Stimulated activated memory B cell treated with anti-CD40 and anti-IgM and Interleukin-4, amounts not matched to agents 10 μg/mL and 1 μg/mL and 100 μg/mL, for 72 hours (primary cell): ENCODE data around the gene ZNF668.

Experiments used
- ATAC-seq: fragments of 150-1000 bp; cut with Tn5 transposase; 2 replicates; pipeline ENCODE4 v1.10.0; 2021
- H3K27ac Mint-ChIP-seq: one replicate; pipeline ENCODE4 v1.8.0; 2022; ENCODE audit warnings: mild to moderate bottlenecking, mixed read lengths
- H3K27me3 Mint-ChIP-seq: one replicate; pipeline ENCODE4 v1.8.0; 2022; ENCODE audit warnings: mixed read lengths
- H3K36me3 Mint-ChIP-seq: one replicate; pipeline ENCODE4 v1.8.0; 2022; ENCODE audit warnings: mixed read lengths
- H3K4me1 Mint-ChIP-seq: one replicate; pipeline ENCODE4 v1.8.0; 2022; ENCODE audit warnings: mixed read lengths
- H3K4me3 Mint-ChIP-seq: one replicate; pipeline ENCODE4 v1.8.0; 2022; ENCODE audit warnings: mild to moderate bottlenecking, moderate library complexity, mixed read lengths
- H3K9me3 Mint-ChIP-seq: one replicate; pipeline ENCODE4 v1.8.0; 2022; ENCODE audit warnings: mixed read lengths

The ZNF668 gene

DNA sequence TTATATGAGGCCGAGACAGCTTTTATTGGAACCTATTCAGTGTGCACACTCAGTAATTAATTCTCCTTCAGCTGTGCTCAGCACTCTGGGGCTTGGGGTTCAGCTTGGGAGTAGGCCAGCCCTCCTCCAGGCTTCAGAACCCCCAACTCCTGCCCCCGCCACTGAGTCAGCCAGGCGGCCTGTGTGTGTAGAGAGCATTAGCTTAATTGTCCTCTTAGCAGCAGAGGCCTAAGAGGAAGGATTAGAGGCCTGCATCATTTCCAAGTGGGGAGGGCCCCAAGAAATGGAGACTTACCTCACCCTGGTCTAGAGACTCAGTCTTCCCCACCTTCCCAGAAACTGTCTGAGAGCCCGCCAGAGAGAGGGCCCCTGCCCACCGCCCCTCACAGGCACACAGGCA is 13.9 kb upstream of the ZNF668 start:
- H3K27ac Mint-ChIP-seq, result no peak overlapping the region
- H3K4me1 Mint-ChIP-seq, result no peaks in the 10 kb centered on the region
- H3K27me3 Mint-ChIP-seq, result no peaks in the 10 kb centered on the region
- no peak overlapping the region for H3K4me3 Mint-ChIP-seq
- no peaks in the 10 kb centered on the region for H3K9me3 Mint-ChIP-seq
- peaks cover 13% of the 10 kb centered on the region for H3K36me3 Mint-ChIP-seq
- no peak for ATAC-seq

DNA sequence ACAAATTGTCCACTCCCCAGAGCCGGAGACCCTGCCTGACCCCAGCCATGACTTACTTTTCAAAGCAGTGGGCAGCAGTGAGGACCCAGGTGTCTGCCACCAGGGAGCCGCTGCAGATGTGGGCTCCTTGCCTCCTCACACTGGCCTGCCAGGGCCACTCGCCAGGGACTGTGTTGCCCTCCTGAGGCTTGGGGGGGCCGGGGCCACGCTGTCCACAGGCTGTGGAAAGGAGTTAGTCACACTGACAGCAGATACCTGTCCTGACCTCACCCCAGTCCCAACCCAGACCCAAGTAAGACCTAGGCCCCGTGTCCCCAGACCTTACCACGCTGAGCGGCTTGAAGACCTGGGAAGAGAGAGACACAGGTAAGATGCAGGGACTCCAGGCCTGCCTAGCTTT is 13.4 kb upstream of the ZNF668 start:
- no peak overlapping the region for H3K4me3 Mint-ChIP-seq
- H3K27me3 Mint-ChIP-seq, result no peaks in the 10 kb centered on the region
- no peak overlapping the region for H3K27ac Mint-ChIP-seq
- H3K4me1 Mint-ChIP-seq, result peaks cover 1% of the 10 kb centered on the region
- peaks cover 15% of the 10 kb centered on the region for H3K36me3 Mint-ChIP-seq
- no peaks in the 10 kb centered on the region for H3K9me3 Mint-ChIP-seq
- ATAC-seq, result no peak

DNA sequence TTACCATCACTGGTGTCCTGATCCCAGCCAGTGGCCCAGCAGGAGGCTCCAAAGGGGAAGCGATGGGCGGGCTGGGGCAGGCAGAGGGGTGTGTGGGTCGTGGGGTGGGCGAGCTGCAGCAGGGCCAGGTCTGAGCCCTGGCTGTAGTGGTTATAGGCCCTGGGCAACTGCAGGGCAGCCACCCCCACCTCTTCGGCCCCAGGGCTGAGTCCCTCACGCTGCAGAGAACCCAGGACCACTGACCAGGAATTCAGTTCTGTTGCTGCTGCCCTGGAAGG is 12.5 kb upstream of the ZNF668 start:
- Mint-ChIP-seq H3K9me3 (no peaks in the 10 kb centered on the region), H3K27ac (no peak overlapping the region), H3K27me3 (no peaks in the 10 kb centered on the region), H3K36me3 (peaks cover 21% of the 10 kb centered on the region), H3K4me1 (peaks cover 10% of the 10 kb centered on the region), H3K4me3 (no peak overlapping the region)
- ATAC-seq, result no peak

DNA sequence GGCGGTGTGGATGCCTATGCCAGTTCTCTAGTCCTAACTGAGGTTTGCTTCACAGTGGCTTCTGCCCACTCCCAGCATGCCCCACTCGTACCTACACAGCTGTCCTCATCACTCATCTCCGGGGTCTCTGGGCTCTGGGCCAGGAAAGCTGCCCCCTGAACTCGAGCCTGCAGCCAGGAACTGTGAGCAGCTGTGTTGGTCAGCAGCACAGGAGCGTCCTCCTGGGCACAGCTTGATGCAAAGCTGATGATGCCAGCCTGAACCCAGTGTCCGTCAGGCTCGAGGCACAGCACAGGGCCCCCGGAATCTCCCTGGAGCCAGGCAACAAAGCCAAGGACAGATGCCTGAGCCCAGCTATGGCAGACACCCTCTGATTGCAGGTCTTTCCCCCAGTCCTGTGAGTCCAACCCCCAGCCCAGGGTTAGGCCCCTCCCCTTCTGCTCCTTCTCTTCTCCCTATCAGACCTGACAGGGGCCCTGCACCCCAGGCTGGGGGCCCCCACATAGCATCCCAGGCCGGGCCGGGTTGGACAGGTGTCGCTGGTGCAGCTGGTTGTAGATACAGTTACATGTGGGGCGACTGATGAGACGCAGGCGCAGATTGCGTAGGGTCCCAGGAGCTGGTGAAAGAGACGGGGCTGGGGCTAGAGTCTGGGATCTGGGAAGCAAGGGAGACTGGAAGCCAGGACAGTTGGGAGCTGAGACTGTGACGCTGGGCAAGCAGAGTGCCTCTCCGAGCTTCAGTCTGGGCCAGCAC is 12.0 kb upstream of the ZNF668 start:
- Mint-ChIP-seq H3K27me3 (no peaks in the 10 kb centered on the region), H3K4me3 (no peak overlapping the region), H3K9me3 (no peaks in the 10 kb centered on the region), H3K27ac (peak overlapping the region; percentile 36), H3K4me1 (peaks cover 15% of the 10 kb centered on the region), H3K36me3 (peaks cover 26% of the 10 kb centered on the region)
- no peak for ATAC-seq

DNA sequence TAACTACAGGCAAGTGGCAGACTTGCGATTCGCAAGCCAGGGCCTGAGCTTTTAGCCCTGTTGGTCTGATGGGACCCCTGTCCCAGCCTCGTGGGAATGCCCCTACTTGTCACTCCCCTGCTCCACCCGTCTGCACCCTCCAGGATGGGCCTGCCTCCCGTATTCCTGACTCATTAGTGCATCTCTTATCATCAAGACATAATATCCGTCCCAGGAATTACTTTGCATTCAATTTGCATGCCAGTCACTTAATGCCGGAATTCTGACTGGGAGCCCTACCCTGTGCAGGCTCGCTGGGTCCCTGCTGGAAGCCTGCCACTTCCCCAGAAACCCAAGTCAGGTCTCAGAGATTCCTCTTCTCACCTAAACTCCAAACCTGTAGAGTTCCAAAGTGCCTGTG is 11.4 kb upstream of the ZNF668 start:
- H3K27me3 Mint-ChIP-seq, result no peaks in the 10 kb centered on the region
- peak overlapping the region; percentile 36 for H3K27ac Mint-ChIP-seq
- peaks cover 29% of the 10 kb centered on the region for H3K36me3 Mint-ChIP-seq
- no peak overlapping the region for H3K4me3 Mint-ChIP-seq
- no peak for ATAC-seq
- peaks cover 22% of the 10 kb centered on the region for H3K4me1 Mint-ChIP-seq
- H3K9me3 Mint-ChIP-seq, result no peaks in the 10 kb centered on the region

DNA sequence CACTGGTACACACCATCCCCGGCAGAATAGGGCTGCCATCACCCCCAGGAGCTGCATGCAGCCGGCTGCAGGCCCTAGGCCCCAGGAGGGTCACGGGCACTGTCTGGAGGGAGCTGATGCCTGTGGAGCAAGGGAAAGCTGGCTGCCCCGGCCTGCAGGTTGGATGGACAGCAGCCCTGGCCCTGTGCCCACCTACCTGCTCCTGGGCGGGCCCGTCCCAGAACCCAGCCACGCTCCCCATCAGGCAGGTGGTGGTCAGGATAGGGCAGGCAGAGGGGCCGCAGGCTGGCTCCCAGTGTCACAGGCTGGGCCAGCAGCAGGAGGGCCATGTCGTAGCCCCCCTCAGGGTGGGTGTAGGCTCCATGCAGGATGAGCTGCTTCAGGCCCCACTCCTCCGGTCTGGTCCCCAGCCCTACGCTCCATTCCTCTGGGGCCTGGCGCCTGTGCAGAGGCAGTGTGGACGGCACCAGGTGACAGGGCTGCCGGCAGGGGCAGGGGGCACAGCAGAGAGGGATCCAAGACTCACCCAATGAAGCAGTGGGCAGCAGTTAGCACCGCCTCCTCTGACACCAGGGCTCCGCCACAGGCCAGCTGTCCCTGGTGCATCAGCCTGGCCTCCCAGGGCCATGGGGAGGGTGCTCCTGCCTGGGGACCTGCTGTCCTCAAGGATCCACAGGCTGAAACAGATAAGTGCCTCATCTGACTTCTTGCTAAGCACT is 10.7 kb upstream of the ZNF668 start:
- peak; percentile 12 for ATAC-seq
- Mint-ChIP-seq H3K9me3 (no peaks in the 10 kb centered on the region), H3K27ac (no peak overlapping the region), H3K4me3 (no peak overlapping the region), H3K27me3 (no peaks in the 10 kb centered on the region), H3K4me1 (peaks cover 25% of the 10 kb centered on the region), H3K36me3 (peaks cover 28% of the 10 kb centered on the region)

DNA sequence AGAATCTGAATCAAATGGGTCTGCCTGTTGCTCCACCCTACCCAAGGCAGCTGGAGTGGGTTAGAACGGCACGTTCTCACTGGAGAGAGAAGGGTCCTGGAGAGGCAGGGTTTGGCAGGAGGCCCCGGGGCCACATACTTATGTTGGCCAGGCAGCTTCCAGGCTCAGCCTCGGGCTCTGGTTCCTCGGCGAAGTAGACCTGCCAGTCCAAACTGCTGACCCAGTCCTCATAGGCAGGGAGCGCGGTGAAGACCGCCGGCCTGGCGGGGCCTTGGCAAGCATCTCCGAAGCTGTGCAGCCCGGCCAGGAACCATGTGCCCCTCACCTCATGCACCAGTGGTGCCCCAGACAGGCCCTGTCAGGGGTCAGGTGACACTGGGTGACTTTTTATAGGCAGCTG is 9.9 kb upstream of the ZNF668 start:
- H3K27ac Mint-ChIP-seq, result no peak overlapping the region
- no peak for ATAC-seq
- no peak overlapping the region for H3K4me3 Mint-ChIP-seq
- no peaks in the 10 kb centered on the region for H3K9me3 Mint-ChIP-seq
- H3K36me3 Mint-ChIP-seq, result peaks cover 22% of the 10 kb centered on the region
- H3K27me3 Mint-ChIP-seq, result no peaks in the 10 kb centered on the region
- H3K4me1 Mint-ChIP-seq, result peaks cover 33% of the 10 kb centered on the region

DNA sequence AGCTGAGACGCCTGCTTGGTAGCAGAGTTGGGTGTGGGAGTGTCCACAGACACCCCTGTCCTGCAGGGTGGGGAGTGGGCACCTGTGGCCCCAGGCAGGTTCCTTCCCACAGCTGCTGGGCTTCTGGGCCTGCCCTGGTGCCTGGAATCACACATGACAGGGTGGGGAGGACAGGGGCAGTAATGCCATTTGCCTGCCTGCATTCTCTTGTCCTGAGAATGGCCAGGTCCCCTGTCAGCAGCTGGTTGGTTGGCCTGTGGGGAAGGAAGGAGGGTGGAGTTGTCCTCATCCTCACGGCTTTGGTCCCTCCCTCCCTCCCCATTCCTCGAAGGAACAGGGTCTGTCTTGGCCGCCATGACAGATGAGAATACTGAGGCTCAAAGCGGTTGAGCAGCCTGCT is 9.5 kb upstream of the ZNF668 start:
- Mint-ChIP-seq H3K27me3 (no peaks in the 10 kb centered on the region), H3K9me3 (no peaks in the 10 kb centered on the region), H3K27ac (no peak overlapping the region), H3K4me1 (peaks cover 37% of the 10 kb centered on the region), H3K36me3 (peaks cover 27% of the 10 kb centered on the region), H3K4me3 (no peak overlapping the region)
- ATAC-seq, result no peak

DNA sequence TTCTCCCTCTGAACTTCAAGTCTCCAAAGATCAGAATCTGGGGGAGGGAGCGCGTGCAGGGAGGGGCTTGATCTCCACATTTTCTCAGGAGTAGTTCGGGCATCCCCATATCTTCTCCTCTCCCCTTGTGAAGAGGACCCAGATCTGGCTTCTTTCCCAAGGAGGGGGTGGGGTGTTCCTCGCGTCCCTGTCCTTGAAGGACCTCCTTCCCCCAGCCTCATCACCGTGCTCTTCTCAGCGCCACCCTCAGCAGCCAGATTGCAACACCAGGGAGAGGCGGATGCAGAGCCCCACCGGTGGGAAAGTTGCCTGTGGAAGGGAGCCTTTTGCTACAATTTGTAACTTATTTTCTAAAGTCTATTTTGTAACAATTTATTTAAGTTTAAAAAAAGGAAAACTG is 9.0 kb upstream of the ZNF668 start:
- Mint-ChIP-seq H3K4me1 (peaks cover 42% of the 10 kb centered on the region), H3K9me3 (no peaks in the 10 kb centered on the region), H3K4me3 (no peak overlapping the region), H3K36me3 (peaks cover 31% of the 10 kb centered on the region), H3K27me3 (no peaks in the 10 kb centered on the region), H3K27ac (no peak overlapping the region)
- ATAC-seq, result no peak

DNA sequence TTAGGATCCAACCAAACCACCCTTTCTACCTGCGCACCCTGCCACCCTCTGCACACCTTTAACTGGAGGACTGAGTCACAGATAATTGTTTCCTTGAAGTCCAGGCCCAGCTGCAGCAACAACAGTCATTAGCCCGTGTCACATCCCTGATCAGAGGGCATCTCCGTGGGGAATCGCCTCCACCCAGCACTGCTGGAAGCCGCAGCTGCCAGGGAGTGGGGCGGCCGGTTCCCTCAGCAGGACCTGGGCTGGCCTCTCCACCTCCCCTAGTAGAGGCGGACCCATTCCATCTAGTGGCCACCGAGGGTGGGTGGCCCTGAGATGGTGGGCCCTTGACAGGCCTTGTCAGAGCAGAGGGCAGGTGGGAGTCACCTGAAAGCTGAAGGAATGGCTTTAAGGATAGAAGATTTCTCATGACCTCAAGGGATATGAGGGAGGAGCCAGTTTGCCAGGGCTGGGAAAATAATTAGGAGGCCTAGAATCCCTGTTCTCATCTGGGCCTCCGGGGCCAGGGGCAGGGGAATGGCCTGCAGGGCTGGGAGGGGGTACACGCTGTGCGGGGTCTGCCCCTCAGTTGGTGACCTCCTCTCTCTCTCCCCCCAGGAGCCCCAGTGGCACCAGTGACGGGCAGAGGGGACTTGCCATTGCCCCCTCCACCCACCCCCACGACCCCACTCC is 8.5 kb upstream of the ZNF668 start:
- no peak overlapping the region for H3K4me3 Mint-ChIP-seq
- no peaks in the 10 kb centered on the region for H3K27me3 Mint-ChIP-seq
- H3K27ac Mint-ChIP-seq, result peak overlapping the region; percentile 58
- no peaks in the 10 kb centered on the region for H3K9me3 Mint-ChIP-seq
- peaks cover 37% of the 10 kb centered on the region for H3K36me3 Mint-ChIP-seq
- ATAC-seq, result no peak
- H3K4me1 Mint-ChIP-seq, result peaks cover 47% of the 10 kb centered on the region

DNA sequence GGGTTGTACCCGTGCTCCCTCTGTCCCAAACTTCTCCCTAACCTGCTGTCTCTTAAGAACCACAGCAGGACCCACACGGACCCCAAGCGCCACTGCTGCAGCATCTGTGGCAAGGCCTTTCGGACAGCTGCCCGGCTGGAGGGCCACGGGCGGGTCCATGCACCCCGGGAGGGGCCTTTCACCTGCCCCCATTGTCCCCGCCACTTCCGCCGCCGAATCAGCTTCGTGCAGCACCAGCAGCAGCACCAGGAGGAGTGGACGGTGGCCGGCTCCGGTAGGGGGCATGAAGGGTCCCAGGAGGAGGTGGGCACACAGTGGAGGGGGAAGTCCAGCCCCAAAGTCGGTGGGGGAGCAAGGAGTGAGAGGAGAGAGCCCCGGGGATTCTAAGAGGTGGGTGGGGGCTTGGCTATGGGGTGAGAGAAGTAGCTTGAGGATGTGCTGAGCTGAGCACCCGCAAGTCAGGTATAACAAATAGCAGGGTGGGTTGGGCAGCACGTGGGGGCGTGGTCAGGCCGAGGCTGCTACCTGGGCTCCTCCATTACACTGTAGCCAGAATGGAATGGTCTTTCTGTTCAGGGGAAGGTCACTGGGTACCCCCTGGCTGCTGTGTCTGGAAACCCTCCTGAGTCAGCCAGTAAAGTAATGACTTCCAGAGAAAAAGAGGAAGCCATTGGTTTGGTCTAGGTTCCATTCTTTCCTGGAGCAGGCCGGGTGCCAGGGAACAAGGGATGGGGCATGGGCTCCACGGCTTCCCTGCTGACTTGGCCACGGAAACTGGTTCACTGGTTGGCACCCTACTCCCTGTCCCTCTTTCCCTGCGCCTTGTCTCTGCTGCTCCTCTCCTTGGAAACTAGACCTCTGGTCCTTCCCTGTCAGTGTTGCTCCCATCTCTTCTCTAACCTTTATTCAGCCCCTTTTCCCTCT is 7.7 kb upstream of the ZNF668 start:
- no peak overlapping the region for H3K4me3 Mint-ChIP-seq

DNA sequence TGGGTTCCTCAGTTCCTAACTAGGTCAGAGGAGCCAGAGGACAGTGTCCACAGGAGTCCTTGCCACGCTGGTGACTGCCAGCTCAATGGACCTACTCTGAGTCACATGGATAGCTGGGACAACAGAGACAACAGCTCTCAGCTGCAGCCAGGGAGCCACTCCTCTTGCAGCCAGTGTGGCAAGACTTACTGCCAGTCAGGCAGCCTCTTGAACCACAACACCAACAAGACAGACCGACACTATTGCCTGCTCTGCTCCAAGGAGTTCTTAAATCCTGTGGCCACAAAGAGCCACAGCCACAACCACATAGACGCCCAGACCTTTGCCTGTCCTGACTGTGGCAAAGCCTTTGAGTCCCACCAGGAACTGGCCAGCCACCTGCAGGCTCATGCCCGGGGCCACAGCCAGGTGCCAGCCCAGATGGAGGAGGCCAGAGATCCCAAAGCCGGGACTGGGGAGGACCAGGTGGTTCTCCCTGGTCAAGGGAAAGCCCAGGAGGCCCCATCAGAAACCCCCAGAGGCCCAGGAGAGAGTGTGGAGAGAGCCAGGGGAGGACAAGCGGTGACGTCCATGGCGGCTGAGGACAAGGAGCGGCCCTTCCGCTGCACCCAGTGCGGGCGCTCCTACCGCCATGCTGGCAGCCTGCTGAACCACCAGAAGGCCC is 6.8 kb upstream of the ZNF668 start:
- H3K36me3 Mint-ChIP-seq, result peaks cover 47% of the 10 kb centered on the region
- H3K27me3 Mint-ChIP-seq, result no peaks in the 10 kb centered on the region
- H3K4me3 Mint-ChIP-seq, result no peak overlapping the region
- H3K9me3 Mint-ChIP-seq, result no peaks in the 10 kb centered on the region
- H3K4me1 Mint-ChIP-seq, result peaks cover 47% of the 10 kb centered on the region
- H3K27ac Mint-ChIP-seq, result peak overlapping the region; percentile 32
- no peak for ATAC-seq

More for the DNA sequence above, 7.7 kb upstream of the ZNF668 start:
- H3K9me3 Mint-ChIP-seq, result no peaks in the 10 kb centered on the region
- no peak for ATAC-seq
- H3K4me1 Mint-ChIP-seq, result peaks cover 47% of the 10 kb centered on the region
- H3K27me3 Mint-ChIP-seq, result no peaks in the 10 kb centered on the region
- H3K27ac Mint-ChIP-seq, result peak overlapping the region; percentile 58
- H3K36me3 Mint-ChIP-seq, result peaks cover 40% of the 10 kb centered on the region

DNA sequence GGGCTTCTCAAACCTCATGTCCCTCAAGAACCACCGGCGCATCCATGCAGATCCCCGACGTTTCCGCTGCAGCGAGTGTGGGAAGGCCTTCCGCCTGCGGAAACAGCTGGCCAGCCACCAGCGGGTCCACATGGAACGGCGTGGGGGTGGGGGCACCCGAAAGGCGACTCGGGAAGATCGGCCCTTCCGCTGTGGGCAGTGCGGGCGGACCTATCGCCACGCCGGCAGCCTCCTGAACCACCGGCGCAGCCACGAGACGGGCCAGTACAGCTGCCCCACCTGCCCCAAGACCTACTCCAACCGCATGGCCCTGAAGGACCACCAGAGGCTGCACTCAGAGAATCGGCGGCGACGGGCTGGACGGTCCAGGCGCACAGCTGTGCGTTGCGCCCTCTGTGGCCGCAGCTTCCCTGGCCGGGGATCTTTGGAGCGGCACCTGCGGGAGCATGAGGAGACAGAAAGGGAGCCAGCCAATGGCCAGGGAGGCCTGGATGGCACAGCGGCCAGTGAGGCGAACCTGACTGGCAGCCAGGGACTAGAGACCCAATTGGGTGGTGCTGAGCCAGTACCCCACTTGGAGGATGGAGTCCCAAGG is 6.1 kb upstream of the ZNF668 start:
- Mint-ChIP-seq H3K4me3 (no peak overlapping the region), H3K9me3 (no peaks in the 10 kb centered on the region), H3K27ac (no peak overlapping the region), H3K36me3 (peaks cover 47% of the 10 kb centered on the region), H3K4me1 (peaks cover 52% of the 10 kb centered on the region), H3K27me3 (no peaks in the 10 kb centered on the region)
- ATAC-seq, result no peak

DNA sequence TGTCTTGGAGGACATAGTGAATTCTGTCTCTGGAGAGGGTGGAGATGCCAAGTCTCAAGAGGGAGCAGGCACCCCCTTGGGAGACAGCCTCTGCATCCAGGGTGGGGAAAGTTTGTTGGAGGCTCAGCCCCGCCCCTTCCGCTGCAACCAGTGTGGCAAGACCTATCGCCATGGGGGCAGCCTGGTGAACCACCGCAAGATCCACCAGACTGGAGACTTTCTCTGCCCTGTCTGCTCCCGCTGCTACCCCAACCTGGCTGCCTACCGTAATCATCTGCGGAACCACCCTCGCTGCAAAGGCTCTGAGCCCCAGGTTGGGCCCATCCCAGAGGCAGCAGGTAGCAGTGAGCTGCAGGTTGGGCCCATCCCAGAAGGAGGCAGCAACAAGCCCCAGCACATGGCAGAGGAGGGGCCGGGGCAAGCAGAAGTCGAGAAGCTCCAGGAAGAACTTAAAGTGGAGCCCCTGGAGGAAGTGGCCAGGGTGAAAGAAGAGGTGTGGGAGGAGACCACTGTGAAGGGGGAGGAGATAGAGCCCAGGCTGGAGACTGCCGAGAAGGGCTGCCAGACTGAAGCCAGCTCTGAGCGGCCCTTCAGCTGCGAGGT is 5.4 kb upstream of the ZNF668 start:
- Mint-ChIP-seq H3K27ac (no peak overlapping the region), H3K27me3 (no peaks in the 10 kb centered on the region), H3K36me3 (peaks cover 53% of the 10 kb centered on the region), H3K4me1 (peaks cover 59% of the 10 kb centered on the region), H3K4me3 (no peak overlapping the region), H3K9me3 (no peaks in the 10 kb centered on the region)
- ATAC-seq, result no peak
